ENCODE measurements around the gene OR1F1. TPM values are rescaled to one million over a fixed set of nuclear protein-coding genes. Genes with fewer than 3 reads are reported as not detected.

Gene OR1F1
- total RNA-seq, 2 donors from 2014 or later, result not detected

GRCh38 chr16:3144321-3144983 lies 43.6 kb upstream of the OR1F1 start:
- no peaks in the 10 kb centered on the region for H3K27me3 ChIP-seq
- TF ChIP-seq, protein P1, sequence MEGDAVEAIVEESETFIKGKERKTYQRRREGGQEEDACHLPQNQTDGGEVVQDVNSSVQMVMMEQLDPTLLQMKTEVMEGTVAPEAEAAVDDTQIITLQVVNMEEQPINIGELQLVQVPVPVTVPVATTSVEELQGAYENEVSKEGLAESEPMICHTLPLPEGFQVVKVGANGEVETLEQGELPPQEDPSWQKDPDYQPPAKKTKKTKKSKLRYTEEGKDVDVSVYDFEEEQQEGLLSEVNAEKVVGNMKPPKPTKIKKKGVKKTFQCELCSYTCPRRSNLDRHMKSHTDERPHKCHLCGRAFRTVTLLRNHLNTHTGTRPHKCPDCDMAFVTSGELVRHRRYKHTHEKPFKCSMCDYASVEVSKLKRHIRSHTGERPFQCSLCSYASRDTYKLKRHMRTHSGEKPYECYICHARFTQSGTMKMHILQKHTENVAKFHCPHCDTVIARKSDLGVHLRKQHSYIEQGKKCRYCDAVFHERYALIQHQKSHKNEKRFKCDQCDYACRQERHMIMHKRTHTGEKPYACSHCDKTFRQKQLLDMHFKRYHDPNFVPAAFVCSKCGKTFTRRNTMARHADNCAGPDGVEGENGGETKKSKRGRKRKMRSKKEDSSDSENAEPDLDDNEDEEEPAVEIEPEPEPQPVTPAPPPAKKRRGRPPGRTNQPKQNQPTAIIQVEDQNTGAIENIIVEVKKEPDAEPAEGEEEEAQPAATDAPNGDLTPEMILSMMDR (IDR thresholded peaks at IDR 0.05), result no peak
- H3K9me3 ChIP-seq, result no peaks in the 10 kb centered on the region
- DNase-seq (ENCODE audit: low spot score), result no peak
- peak overlapping the region; percentile 88 to 91 for H3K27ac ChIP-seq
- no peak overlapping the region for H3K4me3 ChIP-seq
- peaks cover 0 to 21% of the 10 kb centered on the region in 2 donors for H3K4me1 ChIP-seq
- H3K36me3 ChIP-seq, result peaks cover 15% of the 10 kb centered on the region

DNA sequence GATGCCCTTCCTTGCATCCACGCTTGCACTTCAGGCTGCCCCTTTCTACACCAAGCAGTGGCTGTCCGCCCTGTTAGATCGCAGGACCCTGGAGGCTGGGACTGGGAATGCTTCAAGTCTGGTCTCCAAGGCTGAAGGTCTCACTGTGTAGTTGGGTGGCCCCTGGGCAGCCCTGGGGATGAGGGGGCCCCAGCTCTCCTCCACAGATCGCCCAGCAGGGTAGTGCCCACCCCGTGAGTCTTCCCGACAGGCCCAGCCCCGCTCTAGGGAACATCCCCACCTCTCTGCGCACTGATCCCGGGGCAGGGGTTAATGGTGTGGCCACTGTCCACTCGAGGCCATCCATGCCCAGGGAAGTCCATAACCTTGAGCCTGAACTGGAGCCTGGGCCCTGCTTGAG lies 42.9 kb upstream of the OR1F1 start:
- Histone ChIP-seq H3K4me3 (no peak overlapping the region), H3K27me3 (no peaks in the 10 kb centered on the region), H3K36me3 (peaks cover 15% of the 10 kb centered on the region), H3K27ac (peak overlapping the region in 1 of 2 donors; percentile 91), H3K9me3 (no peaks in the 10 kb centered on the region), H3K4me1 (peaks cover 0 to 28% of the 10 kb centered on the region in 2 donors)
- TF ChIP-seq, protein P1 (IDR thresholded peaks at IDR 0.05), result no peak
- DNase-seq (ENCODE audit: low spot score), result no peak

DNA sequence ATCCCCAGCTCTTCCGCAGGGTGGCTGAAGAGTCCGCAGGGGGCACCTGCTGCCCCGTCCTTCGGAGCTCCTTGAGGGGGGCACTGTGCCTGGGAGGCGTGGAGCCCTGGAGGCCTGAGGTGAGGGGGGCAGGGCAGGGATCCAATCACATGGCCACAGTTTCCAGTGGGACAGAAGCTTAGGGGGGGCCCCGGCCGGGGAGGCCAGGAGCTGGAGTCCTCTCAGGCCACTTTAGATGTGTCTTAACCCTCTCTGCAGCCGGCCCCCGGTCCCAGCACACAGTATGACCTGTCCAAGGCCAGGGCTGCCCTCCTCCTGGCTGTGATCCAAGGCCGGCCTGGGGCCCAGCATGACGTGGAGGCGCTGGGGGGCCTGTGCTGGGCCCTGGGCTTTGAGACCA lies 42.3 kb upstream of the OR1F1 start:
- H3K4me3 ChIP-seq, result no peak overlapping the region
- peaks cover 15% of the 10 kb centered on the region for H3K36me3 ChIP-seq
- H3K27ac ChIP-seq, result no peak overlapping the region
- TF ChIP-seq, protein P1 (IDR thresholded peaks at IDR 0.05), result no peak
- no peak for DNase-seq (ENCODE audit: low spot score)
- H3K9me3 ChIP-seq, result no peaks in the 10 kb centered on the region
- H3K27me3 ChIP-seq, result no peaks in the 10 kb centered on the region
- H3K4me1 ChIP-seq, result peaks cover 0 to 29% of the 10 kb centered on the region in 2 donors

GRCh38 chr16:3147046-3147756 lies 40.8 kb upstream of the OR1F1 start:
- H3K27ac ChIP-seq, result no peak overlapping the region
- TF ChIP-seq, protein P1 (IDR thresholded peaks at IDR 0.05), result no peak
- H3K4me1 ChIP-seq, result peaks cover 0 to 45% of the 10 kb centered on the region in 2 donors
- H3K27me3 ChIP-seq, result no peaks in the 10 kb centered on the region
- DNase-seq (ENCODE audit: low spot score), result no peak
- H3K36me3 ChIP-seq, result peaks cover 2% of the 10 kb centered on the region
- no peak overlapping the region for H3K4me3 ChIP-seq
- no peaks in the 10 kb centered on the region for H3K9me3 ChIP-seq

DNA sequence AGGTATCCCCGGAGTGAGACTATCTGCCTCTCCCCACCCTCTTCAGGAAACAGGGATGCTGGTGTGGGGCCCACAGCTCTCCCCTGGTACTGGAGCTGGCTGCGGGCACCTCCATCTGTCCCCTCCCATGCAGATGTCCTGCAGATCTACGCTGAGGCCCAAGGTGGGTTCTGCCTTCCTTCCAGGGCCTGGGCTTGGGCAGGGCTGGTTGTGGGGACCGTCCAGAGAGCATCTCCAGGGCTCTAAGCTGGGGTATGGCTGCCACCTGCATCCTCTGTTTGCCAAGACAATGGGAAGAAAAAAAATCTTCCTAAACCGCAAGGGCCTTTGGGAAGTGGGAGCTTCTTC lies 40.3 kb upstream of the OR1F1 start:
- H3K9me3 ChIP-seq, result no peaks in the 10 kb centered on the region
- TF ChIP-seq, protein P1 (IDR thresholded peaks at IDR 0.05), result no peak
- H3K4me1 ChIP-seq, result peaks cover 0 to 44% of the 10 kb centered on the region in 2 donors

More for the DNA sequence above, 40.3 kb upstream of the OR1F1 start:
- H3K4me3 ChIP-seq, result no peak overlapping the region
- DNase-seq (ENCODE audit: low spot score), result no peak
- H3K27ac ChIP-seq, result no peak overlapping the region
- no peaks in the 10 kb centered on the region for H3K36me3 ChIP-seq
- no peaks in the 10 kb centered on the region for H3K27me3 ChIP-seq

Data from right atrium auricular region (tissue), 2 donors.